GM12878 (cell line): ENCODE measurements around the gene KCNH6. TPM values are rescaled to one million over a fixed set of nuclear protein-coding genes. Genes with fewer than 3 reads are reported as not detected.

Experiments used
- ATAC-seq: fragments of 200-7000 bp; cut with Tn5 transposase; 3 replicates; pipeline ENCODE4 v1.9.1; 2020; ENCODE audit warnings: mild to moderate bottlenecking, moderate library complexity
- BruUV-seq: library from RNA; stranded (reverse); fragments of 400-500 nt; replicated peaks from 2 replicates; lab custom pipeline; 2021; lab: Mats Ljungman, UMichigan
- CTCF ChIA-PET: fragments of 300-600 bp; sonication (Branson Sonifier 250); formaldehyde crosslinking; extraction: SDS; loops from one replicate; lab custom pipeline; 2021; ENCODE audit warnings: inconsistent platforms; lab: Yijun Ruan, JAX
- POLR2A ChIA-PET: fragments of 350-600 bp; formaldehyde crosslinking; extraction: SDS; loops from one replicate; lab custom pipeline; 2021; ENCODE audit warnings: inconsistent platforms; lab: Charles Lee
- RAD21 ChIA-PET: fragments of 300-600 bp; sonication (Branson Sonifier 250); formaldehyde crosslinking; loops from one replicate; lab custom pipeline; 2023; ENCODE audit warnings: antibody characterized with exemption; ENCODE audit not compliant: unreplicated experiment; lab: Charles Lee
- SMC1A ChIA-PET: fragments of 300-600 bp; sonication (Branson Sonifier 250); formaldehyde crosslinking; loops from one replicate; lab custom pipeline; 2023; ENCODE audit not compliant: unreplicated experiment, uncharacterized antibody; lab: Charles Lee
- DNase-seq: peaks from one replicate; pipeline ENCODE4 v3.0.0-alpha.2; 2011; ENCODE audit warnings: low read depth, low spot score
- FAIRE-seq: peaks from 3 replicates; lab custom pipeline; 2011; peaks lifted over from hg19 to GRCh38; lab: Jason Lieb, UNC
- H2AFZ ChIP-seq: 2 replicates; pipeline ENCODE4 v1.6.0; 2011; ENCODE audit warnings: low read depth, low read length, control low read depth; ENCODE audit not compliant: control insufficient read depth
- H3K27ac ChIP-seq: 2 replicates; pipeline ENCODE4 v1.5.1; 2011; ENCODE audit warnings: control low read depth; ENCODE audit not compliant: control insufficient read depth, insufficient read depth
- H3K27me3 ChIP-seq, 2 experiments: replicated peaks in 1 of 2; 2 replicates each; pipeline versions ENCODE4 v1.6.0 to v1.6.1; 2011; ENCODE audit warnings: low read length in 1 of 2; ENCODE audit not compliant: control insufficient read depth in 2 of 2, insufficient read depth in 2 of 2
- H3K36me3 ChIP-seq, 2 experiments: 2 replicates each; pipeline ENCODE4 v1.5.1; 2011; ENCODE audit warnings: low read length in 1 of 2; ENCODE audit not compliant: control insufficient read depth in 2 of 2, insufficient read depth in 2 of 2
- H3K4me1 ChIP-seq: 2 replicates; pipeline ENCODE4 v1.6.1; 2011; ENCODE audit warnings: mild to moderate bottlenecking, low read length, moderate library complexity, mixed read lengths; ENCODE audit not compliant: control insufficient read depth, insufficient read depth
- H3K4me2 ChIP-seq: 2 replicates; pipeline ENCODE4 v1.6.0; 2011; ENCODE audit warnings: control low read depth; ENCODE audit not compliant: control insufficient read depth, insufficient read depth
- H3K4me3 ChIP-seq: fragments of 200-600 bp; sonication (generic); 2 replicates; pipeline ENCODE4 v1.5.1; 2016
- H3K79me2 ChIP-seq: 2 replicates; pipeline ENCODE4 v1.6.0; 2011; ENCODE audit warnings: low read length; ENCODE audit not compliant: control insufficient read depth, insufficient read depth
- H3K9ac ChIP-seq: 2 replicates; pipeline ENCODE4 v1.8.0; 2011; ENCODE audit warnings: low read length, control low read depth, mixed read lengths; ENCODE audit not compliant: control insufficient read depth, insufficient read depth
- H3K9me3 ChIP-seq: replicated peaks from 3 replicates; pipeline ENCODE4 v1.5.1; 2011; ENCODE audit warnings: mild to moderate bottlenecking, low read length; ENCODE audit not compliant: control insufficient read depth, insufficient read depth
- H4K20me1 ChIP-seq: 2 replicates; pipeline ENCODE4 v1.6.0; 2011; ENCODE audit not compliant: control insufficient read depth, insufficient read depth
- BHLHE40 ChIP-seq, 2 experiments: fragments of 450-650 bp in 1 of 2; IDR thresholded peaks; 2 replicates each; pipeline ENCODE4 v1.6.1; 2011 to 2017; ENCODE audit warnings: low read depth in 2 of 2, borderline replicate concordance in 1 of 2, improper control_type of control experiment in 1 of 2, low read length in 1 of 2, mild to moderate bottlenecking in 1 of 2
- CREM ChIP-seq: IDR thresholded peaks from 2 replicates; pipeline ENCODE4 v1.6.1; 2014; ENCODE audit warnings: antibody characterized with exemption, low read depth
- EGR1 ChIP-seq, 2 experiments: IDR thresholded peaks; 1 replicate in 1 of 2; 2 replicates in 1 of 2; pipeline ENCODE4 v1.6.1; 2011 to 2012; ENCODE audit warnings: low read depth in 2 of 2, low read length in 2 of 2, borderline replicate concordance in 1 of 2, mild to moderate bottlenecking in 1 of 2, moderate library complexity in 1 of 2
- FOS ChIP-seq: IDR thresholded peaks from 3 replicates; pipeline ENCODE4 v1.6.1; 2011; ENCODE audit warnings: borderline replicate concordance; ENCODE audit not compliant: insufficient read length; ENCODE audit errors: extremely low read depth
- IRF4 ChIP-seq: IDR thresholded peaks from 2 replicates; pipeline ENCODE4 v1.6.1; 2011; ENCODE audit warnings: low read depth, low read length
- MTA3 ChIP-seq: IDR thresholded peaks from 2 replicates; pipeline ENCODE4 v1.6.1; 2012; ENCODE audit warnings: low read length, inconsistent platforms, borderline replicate concordance
- RELA ChIP-seq: fragments of 450-650 bp; IDR thresholded peaks from 2 replicates; pipeline ENCODE4 v1.8.0; 2014; ENCODE audit warnings: borderline replicate concordance; ENCODE audit not compliant: partially characterized antibody
- SMAD5 ChIP-seq: IDR thresholded peaks from 2 replicates; pipeline ENCODE4 v1.6.1; 2016; ENCODE audit warnings: antibody characterized with exemption, low read depth
- TCF7 ChIP-seq: IDR thresholded peaks from 2 replicates; pipeline ENCODE4 v1.6.1; 2014; ENCODE audit warnings: antibody characterized with exemption, borderline replicate concordance
- WGBS: methylation state at CpG from one replicate; pipeline ENCODE4 v1.1.6; 2016; ENCODE audit warnings: low lambda C conversion rate; ENCODE audit not compliant: insufficient replicate concordance, insufficient coverage; ENCODE audit errors: missing lambda C conversion rate; 5-methylcytosine and 5-hydroxymethylcytosine counted together
- in situ Hi-C: fragments of 300-500 bp; cut with MboI; formaldehyde crosslinking; loops from 9 replicates; pipeline ENCODE4 v1.14.3; 2018; ENCODE audit warnings: mixed read lengths
- intact Hi-C: fragments of 100-400 bp; cut with micrococcal nuclease; formaldehyde crosslinking; loops from one replicate; pipeline ENCODE4 v1.14.2; 2022; ENCODE audit not compliant: unreplicated experiment
- polyA plus RNA-seq, 11 experiments: library from polyadenylated mRNA; depleted of rRNA in 4 of 11; unstranded in 6 of 11; stranded (reverse) in 5 of 11; fragments of >200 nt; fragmentation: Nextera tagmentation in 4 of 11; fragmentation: Illumina TruSeq in 1 of 11; extraction: Ambion mirVana in 4 of 11; extraction: Trizol in 1 of 11; gene quantifications; 1 replicate in 1 of 11; 2 replicates in 10 of 11; pipeline versions ENCODE4 v1.2.1 to v1.2.3, GENCODE V29; 2011 to 2016; ENCODE audit warnings: inconsistent platforms in 2 of 11, missing spikeins in 2 of 11, low read depth in 1 of 11
- total RNA-seq, 4 experiments: library from RNA; depleted of rRNA in 3 of 4; stranded (reverse); fragments of >200 nt in 3 of 4; fragmentation: Illumina TruSeq in 1 of 4; extraction: Trizol in 1 of 4; gene quantifications; 2 replicates each; pipeline versions ENCODE4 v1.2.1 to v1.2.3, GENCODE V29; 2013 to 2021

The KCNH6 gene
- total and polyA plus RNA-seq, 10 of the 15 experiments (the other 5 are each of a cell fraction or from before 2014, with no cell fraction given) = not detected

GRCh38 chr17:63538693-63539595, 15.8 kb downstream of the KCNH6 start:
- ChIA-PET SMC1A (no interaction called here), CTCF (no interaction called here), POLR2A (no interaction called here), RAD21 (no interaction called here)
- WGBS = 26% methylated on average over 9 of the region's 9 CpGs
- H3K4me2 ChIP-seq = no peak overlapping the region
- intact Hi-C loops (no loop called here), in situ Hi-C loops (no loop called here)
- H3K27me3 ChIP-seq = peaks cover 0 to 9% of the 10 kb centered on the region in 2 experiments; a peak in 3 of 4 replicates
- H4K20me1 ChIP-seq = no peaks in the 10 kb centered on the region
- no peaks in the 10 kb centered on the region for H3K36me3 ChIP-seq
- no peak overlapping the region for H3K27ac ChIP-seq
- DNase-seq (no peak), FAIRE-seq (no peak), ATAC-seq (no peak)
- no peak overlapping the region for H2AFZ ChIP-seq
- no peak overlapping the region for H3K9ac ChIP-seq
- H3K79me2 ChIP-seq = no peaks in the 10 kb centered on the region
- no peak overlapping the region for H3K4me3 ChIP-seq
- TF ChIP-seq IRF4 (no peak), TCF7 (no peak), EGR1 (IDR thresholded peaks at IDR 0.05; ENCODE audit: borderline replicate concordance in 1 of 2, low read depth in 2 of 2, low read length in 2 of 2) (no peak), BHLHE40 (IDR thresholded peaks at IDR 0.05; ENCODE audit: borderline replicate concordance in 1 of 2, low read depth in 2 of 2, low read length in 1 of 2) (no peak), RELA (no peak), FOS (no peak), SMAD5 (no peak), MTA3 (no peak), CREM (no peak)
- H3K9me3 ChIP-seq = no peaks in the 10 kb centered on the region
- H3K4me1 ChIP-seq = no peaks in the 10 kb centered on the region
- BruUV-seq = no TSS peak
